Tongue (tissue), 2 donors: ENCODE results near the gene GPRIN3. TPM values are rescaled to one million over a fixed set of nuclear protein-coding genes. Genes with fewer than 3 reads are reported as not detected.
"Not testable (repeated sequence)": the region's sequence is repeated elsewhere in the genome, so short reads cannot be mapped to it uniquely, and the experiment has no call there.

Experiments
- DNase-seq: peaks from one replicate; pipeline ENCODE4 v3.0.0-alpha.2; 2015
- total RNA-seq: library from RNA; depleted of rRNA; stranded (reverse); fragments of >200 nt; gene quantifications from one replicate; pipeline ENCODE4 v1.2.3, GENCODE V29; 2014

The GPRIN3 gene
- total RNA-seq, 1 donor from 2014 or later = 5.8 TPM

- DNase-seq = no peak
Observed at GRCh38 chr4:89311433-89311832, 3.8 kb upstream of the GPRIN3 start.

- DNase-seq = not testable (repeated sequence)
Observed at GRCh38 chr4:89309154-89309553, 1.6 kb upstream of the GPRIN3 start.

GRCh38 chr4:89308161-89308500 is 531 bp upstream of the GPRIN3 start:
- DNase-seq = peak; percentile 80

DNA sequence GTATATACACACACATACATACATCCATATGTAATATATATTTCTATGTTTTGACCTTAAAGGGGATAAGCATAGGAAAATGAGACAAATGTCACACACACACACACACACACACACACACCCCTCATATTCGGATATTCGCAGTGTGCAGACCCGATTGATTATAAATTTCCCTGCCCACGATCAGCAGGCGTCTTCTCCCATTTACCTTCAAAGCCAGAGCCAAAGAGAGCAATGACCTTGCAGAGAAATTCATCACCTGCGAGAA is 488 bp downstream of the GPRIN3 start:
- DNase-seq = no peak

- no peak for DNase-seq
Observed at GRCh38 chr4:89306486-89307177, 968 bp downstream of the GPRIN3 start.

DNA sequence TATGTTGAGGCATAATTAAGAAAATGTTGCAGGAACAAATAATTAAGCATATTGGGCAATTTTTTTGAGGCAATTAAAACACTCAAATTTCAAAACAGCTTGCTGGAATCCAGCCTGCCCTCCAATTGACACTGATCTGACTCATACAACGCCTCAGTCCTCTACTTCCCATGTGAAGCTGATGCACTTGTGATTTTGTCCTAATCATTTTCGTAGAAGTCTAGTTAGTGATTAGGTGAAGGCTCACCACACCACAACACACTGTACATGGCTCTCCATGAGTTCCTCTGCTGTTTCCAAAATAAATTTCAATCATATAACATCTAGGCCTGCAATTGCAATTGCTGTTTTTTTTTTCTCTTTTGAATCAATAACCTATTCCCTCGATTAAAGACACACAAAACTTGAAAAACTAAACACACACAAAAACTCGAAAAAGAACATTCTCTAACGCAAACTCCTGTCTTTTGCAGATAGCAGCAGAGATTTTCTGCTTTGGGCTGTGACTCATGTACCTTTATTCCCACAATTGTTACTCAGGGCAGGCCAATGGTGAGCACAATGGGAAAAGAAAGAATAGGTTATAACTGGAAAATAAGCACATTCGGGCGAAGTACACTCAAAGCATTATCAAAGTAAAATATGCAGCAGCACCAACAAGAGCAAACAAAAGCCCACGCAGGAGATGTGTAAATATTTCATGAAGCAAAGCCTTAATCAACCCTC is 1.7 kb downstream of the GPRIN3 start:
- no peak for DNase-seq

GRCh38 chr4:89305028-89305427 is 2.6 kb downstream of the GPRIN3 start:
- DNase-seq = no peak

DNA sequence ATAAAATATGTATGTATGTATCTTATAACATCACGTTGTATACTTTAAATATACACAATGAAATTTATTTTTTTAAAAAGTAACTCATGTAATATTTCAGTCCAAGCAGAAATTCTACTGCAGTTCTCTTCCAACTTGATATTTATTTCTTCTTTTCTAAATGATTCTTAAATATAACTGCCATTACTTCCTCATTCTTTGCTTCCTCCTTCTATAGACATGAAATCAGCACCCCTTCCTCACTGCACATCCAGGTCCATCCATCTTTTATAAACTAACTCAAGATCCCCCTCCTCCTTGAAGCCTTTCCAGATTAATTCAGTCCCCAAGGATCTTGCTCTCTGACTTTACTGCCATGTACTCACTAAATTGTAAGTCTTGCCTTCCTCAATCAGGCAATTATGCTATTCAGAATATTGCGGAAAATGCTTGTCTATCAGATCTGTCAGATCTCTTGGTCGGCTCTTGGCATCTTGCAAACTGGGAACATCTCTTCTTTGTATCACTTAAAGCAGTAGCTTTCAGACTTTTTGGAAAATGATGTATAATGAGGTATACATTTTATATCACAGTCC is 3.7 kb downstream of the GPRIN3 start:
- DNase-seq = no peak

- no peak for DNase-seq
Observed at GRCh38 chr4:89303177-89303576, 4.4 kb downstream of the GPRIN3 start.

DNA sequence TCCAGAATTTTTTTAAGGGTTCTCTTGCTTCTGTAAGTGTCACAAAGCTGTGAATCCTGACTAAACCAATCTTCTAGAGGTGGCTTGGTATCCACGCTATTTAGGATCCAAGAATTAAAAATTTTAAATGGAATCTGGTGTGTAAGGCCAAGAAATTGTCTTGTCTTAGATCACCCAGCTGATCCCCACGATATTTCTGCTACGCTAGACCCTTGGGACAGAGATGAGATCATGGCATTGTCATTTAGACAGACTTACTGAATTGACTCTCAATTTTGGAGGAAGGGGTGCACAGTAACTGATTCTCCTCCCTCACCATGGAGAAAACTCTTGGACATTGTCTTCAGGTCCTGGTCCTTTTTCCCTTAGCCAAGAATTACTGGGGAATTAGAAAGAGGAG is 5.7 kb downstream of the GPRIN3 start:
- no peak for DNase-seq

GRCh38 chr4:89301003-89301402 is 6.6 kb downstream of the GPRIN3 start:
- no peak for DNase-seq

- no peak for DNase-seq
Observed at GRCh38 chr4:89300499-89300898, 7.1 kb downstream of the GPRIN3 start.

GRCh38 chr4:89300060-89300459 is 7.5 kb downstream of the GPRIN3 start:
- DNase-seq = no peak

GRCh38 chr4:89299153-89299791 is 8.3 kb downstream of the GPRIN3 start:
- DNase-seq = no peak

DNA sequence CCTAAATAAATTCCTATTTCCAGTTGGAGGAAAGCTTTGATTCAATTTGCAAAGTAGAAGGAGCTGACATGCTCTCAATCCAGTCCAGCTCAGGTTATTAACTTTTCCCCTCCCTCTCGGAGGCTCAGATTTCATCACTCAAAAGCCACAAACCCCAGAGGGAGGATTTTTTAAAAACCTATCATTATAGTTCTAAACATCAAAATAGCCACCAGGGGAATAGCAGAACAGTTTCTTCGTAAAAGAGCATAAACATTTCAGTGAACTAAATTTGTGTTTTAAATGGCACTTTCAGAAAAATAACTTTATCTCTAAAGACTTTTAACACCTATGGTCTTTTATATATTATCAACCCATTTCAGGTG is 8.8 kb downstream of the GPRIN3 start:
- no peak for DNase-seq

DNA sequence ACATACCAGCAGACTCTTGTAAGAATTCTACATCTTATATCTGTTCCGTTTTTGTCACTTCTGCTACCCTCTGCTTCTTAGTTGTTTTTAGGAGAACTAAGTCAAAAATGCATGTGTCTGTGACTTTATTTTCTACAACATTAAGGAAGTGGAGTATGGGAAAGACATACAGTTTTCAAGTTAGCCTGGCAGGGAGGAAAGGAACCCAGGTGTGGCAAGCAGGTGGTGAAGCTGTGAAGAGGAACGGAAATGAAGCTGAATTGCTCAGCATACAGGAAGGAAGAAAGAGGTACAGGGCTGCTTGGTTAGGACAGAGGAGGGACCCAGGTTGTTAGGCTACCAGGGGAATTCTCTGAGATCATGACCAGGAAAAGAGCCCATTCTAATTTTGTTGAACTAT is 9.4 kb downstream of the GPRIN3 start:
- no peak for DNase-seq

GRCh38 chr4:89296896-89297295 is 10.7 kb downstream of the GPRIN3 start:
- no peak for DNase-seq

DNA sequence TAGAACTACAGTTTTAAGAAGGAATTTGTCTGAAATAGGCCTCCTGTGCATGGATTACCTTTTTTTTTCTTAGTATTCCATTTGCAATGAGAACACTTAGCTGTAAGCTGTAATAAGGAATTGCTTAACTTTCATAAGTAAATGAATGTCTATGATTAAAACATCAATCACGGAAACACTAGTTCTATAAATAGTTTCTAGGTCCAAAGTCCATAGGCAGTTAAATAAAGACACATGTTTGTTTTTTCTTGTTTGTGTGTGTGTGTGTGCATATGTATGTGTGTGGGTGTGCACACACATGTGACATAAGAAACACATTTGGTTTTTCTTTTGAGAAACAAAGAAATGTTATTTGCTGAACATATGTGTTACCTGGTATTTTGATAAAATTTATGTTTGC is 11.2 kb downstream of the GPRIN3 start:
- DNase-seq = no peak

- no peak for DNase-seq
Observed at GRCh38 chr4:89295415-89295927, 12.1 kb downstream of the GPRIN3 start.

DNA sequence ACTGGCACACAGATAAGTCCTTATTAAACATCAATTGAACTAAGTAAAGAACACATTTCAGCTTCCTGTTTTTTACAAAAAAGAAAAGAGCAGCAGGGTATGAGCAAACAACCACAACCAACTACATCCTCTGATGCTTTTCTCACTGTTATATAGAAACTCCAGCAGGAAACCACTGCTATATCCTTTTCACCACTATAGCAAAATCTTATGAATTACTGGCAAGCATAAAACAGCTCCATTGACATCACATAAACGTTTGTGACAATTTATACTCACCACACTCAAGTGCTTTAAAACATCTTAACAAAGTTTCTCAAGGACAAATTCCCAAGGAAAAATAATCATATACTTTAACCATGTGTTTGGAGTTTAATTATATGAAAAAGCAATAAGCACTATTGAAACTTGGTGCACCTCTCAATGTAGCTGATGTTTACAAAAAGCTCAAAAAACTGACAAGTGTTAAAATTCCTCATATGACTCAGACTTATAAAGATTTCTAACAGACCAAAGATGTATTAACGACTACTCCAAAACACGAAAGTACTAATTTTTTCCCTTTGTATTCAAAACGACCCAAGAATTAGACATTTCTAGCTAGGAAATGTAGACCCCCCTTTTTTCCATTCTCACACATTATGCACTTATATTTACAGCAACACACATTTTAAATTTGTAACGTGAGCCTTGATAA is 12.9 kb downstream of the GPRIN3 start:
- DNase-seq = no peak

DNA sequence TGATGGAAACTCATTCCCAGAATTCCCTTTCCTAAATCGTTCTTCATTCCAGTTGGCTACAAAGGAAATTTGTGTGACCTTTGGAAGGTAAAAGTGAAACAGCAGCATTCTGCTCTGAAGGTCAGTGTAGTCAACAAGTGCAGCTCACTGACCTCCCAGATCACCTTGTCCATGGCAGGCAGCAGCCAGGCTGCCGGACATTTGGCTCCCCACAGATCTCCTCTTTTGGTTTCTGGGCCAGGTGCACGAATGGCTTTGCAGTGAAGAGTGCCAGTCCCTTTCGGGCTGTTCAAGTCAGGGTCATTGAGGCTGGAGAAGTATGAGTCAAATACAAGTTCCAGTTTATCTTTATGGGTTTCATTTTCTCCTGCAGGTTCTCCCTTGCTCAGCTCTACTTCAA is 14.3 kb downstream of the GPRIN3 start:
- no peak for DNase-seq

- DNase-seq = no peak
Observed at GRCh38 chr4:89290727-89291516, 16.7 kb downstream of the GPRIN3 start.
